Measurements from ENCODE around the gene MAPKBP1.

Gene MAPKBP1

GRCh38 chr15:41873711-41874110 lies 99.4 kb downstream of the MAPKBP1 start:
- no peak for DNase-seq

GRCh38 chr15:41874736-41875135 lies 100.5 kb downstream of the MAPKBP1 start:
- DNase-seq, result no peak

- no peak for DNase-seq
Measured at GRCh38 chr15:41876007-41876406, 101.7 kb downstream of the MAPKBP1 start.

GRCh38 chr15:41876689-41877088 lies 102.4 kb downstream of the MAPKBP1 start:
- no peak for DNase-seq

Measured in effector CD8-positive, alpha-beta T cell (primary cell).